ENCODE data around the gene USPL1.

The USPL1 gene

DNA sequence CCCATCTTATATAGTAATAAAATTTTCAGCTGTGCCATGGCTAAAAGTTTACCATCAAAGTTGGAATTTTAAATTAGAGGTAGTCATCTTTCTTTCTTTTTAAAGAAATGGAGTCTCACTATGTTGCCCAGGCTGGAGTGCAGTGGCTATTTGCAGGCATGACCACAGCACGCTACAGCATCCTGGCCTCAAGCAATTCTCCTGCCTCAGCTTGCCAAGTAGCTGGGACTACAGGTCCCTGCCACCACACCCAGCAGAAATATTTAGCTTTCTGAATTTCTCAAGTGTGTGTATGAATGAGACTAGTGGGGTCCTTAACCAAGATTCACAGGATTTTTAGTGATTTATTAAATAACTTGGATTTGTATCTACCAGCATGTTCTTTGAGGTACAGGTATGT is 30.5 kb upstream of the USPL1 start:
- TF ChIP-seq IKZF3 (tag by site-specific recombination; IDR thresholded peaks at IDR 0.05) = no peak
- TF ChIP-seq ZNF214 (tag by site-specific recombination; IDR thresholded peaks at IDR 0.05; ENCODE audit: borderline replicate concordance) = no peak
- TF ChIP-seq ZNF555 (tag by site-specific recombination; conservative IDR thresholded peaks at IDR 0.05) = no peak
- TF ChIP-seq, protein P1, sequence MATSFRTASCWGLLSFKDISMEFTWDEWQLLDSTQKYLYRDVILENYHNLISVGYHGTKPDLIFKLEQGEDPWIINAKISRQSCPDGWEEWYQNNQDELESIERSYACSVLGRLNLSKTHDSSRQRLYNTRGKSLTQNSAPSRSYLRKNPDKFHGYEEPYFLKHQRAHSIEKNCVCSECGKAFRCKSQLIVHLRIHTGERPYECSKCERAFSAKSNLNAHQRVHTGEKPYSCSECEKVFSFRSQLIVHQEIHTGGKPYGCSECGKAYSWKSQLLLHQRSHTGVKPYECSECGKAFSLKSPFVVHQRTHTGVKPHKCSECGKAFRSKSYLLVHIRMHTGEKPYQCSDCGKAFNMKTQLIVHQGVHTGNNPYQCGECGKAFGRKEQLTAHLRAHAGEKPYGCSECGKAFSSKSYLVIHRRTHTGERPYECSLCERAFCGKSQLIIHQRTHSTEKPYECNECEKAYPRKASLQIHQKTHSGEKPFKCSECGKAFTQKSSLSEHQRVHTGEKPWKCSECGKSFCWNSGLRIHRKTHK (tag by site-specific recombination; IDR thresholded peaks at IDR 0.05) = no peak
- TF ChIP-seq ZNF701 (tag by site-specific recombination; IDR thresholded peaks at IDR 0.05) = no peak
- no peak for TF ChIP-seq OVOL3 (tag by site-specific recombination; IDR thresholded peaks at IDR 0.05)
- TF ChIP-seq KLF8 (tag by site-specific recombination; IDR thresholded peaks at IDR 0.05) = no peak
- TF ChIP-seq ZNF239 (tag by site-specific recombination; IDR thresholded peaks at IDR 0.05) = no peak
- TF ChIP-seq ZNF530 (tag by site-specific recombination; IDR thresholded peaks at IDR 0.05; ENCODE audit: low read depth) = no peak
- TF ChIP-seq, protein P2, sequence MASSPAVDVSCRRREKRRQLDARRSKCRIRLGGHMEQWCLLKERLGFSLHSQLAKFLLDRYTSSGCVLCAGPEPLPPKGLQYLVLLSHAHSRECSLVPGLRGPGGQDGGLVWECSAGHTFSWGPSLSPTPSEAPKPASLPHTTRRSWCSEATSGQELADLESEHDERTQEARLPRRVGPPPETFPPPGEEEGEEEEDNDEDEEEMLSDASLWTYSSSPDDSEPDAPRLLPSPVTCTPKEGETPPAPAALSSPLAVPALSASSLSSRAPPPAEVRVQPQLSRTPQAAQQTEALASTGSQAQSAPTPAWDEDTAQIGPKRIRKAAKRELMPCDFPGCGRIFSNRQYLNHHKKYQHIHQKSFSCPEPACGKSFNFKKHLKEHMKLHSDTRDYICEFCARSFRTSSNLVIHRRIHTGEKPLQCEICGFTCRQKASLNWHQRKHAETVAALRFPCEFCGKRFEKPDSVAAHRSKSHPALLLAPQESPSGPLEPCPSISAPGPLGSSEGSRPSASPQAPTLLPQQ (tag by site-specific recombination; IDR thresholded peaks at IDR 0.05) = no peak
- POLR2A ChIA-PET = no interaction called here
- CTCF ChIA-PET = no interaction called here
- H3K4me3 ChIP-seq (ENCODE audit: low read depth, low read length) = no peak overlapping the region
- H3K4me1 ChIP-seq (ENCODE audit: control insufficient read depth, insufficient read depth, low read length) = no peaks in the 10 kb centered on the region
- H3K36me3 ChIP-seq (ENCODE audit: control insufficient read depth in 2 of 2, insufficient read depth in 1 of 2, low read length in 2 of 2) = no peaks in the 10 kb centered on the region
- H3K27ac ChIP-seq (ENCODE audit: extremely low read depth, low read depth, low read length) = no peak overlapping the region
- H3K9me3 ChIP-seq (ENCODE audit: control insufficient read depth, insufficient read depth, low read depth, low read length) = no peaks in the 10 kb centered on the region

DNA sequence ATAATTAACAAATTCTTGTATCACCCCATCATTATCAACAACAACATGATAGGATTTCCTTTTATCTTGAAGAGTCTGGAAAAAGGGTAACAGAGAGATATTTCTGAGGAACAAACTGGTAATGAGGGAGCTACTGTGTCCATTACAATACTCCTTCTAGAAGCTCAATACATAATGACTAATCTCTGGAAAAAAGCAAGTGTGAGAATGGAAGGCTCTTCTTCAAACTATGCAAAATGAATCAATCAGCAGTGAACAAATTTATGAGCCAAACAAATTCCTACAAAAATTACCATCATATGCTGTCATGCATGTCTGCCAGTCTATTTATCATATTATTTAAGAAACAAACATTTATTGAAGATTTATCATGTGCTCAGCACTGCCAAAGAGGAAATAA is 30.0 kb upstream of the USPL1 start:
- Histone ChIP-seq H3K36me3 (ENCODE audit: control insufficient read depth in 2 of 2, insufficient read depth in 1 of 2, low read length in 2 of 2) (no peaks in the 10 kb centered on the region), H3K27ac (ENCODE audit: extremely low read depth, low read depth, low read length) (no peak overlapping the region), H3K4me1 (ENCODE audit: control insufficient read depth, insufficient read depth, low read length) (no peaks in the 10 kb centered on the region), H3K4me3 (ENCODE audit: low read depth, low read length) (no peak overlapping the region), H3K9me3 (ENCODE audit: control insufficient read depth, insufficient read depth, low read depth, low read length) (no peaks in the 10 kb centered on the region)
- ChIA-PET POLR2A (no interaction called here), CTCF (no interaction called here)
- no peak for TF ChIP-seq ZFHX2 (tag by site-specific recombination; conservative IDR thresholded peaks at IDR 0.05)
- TF ChIP-seq ZNF623 (tag by site-specific recombination; IDR thresholded peaks at IDR 0.05) = no peak
- no peak for TF ChIP-seq YY1 (tag by site-specific recombination; IDR thresholded peaks at IDR 0.05)
- no peak for TF ChIP-seq ZNF501 (tag by site-specific recombination; IDR thresholded peaks at IDR 0.05)
- TF ChIP-seq HOXD13 (CRISPR knock-in tag; IDR thresholded peaks at IDR 0.05; ENCODE audit: borderline replicate concordance) = no peak
- TF ChIP-seq ZEB2 (tag by site-specific recombination; IDR thresholded peaks at IDR 0.05) = no peak
- TF ChIP-seq ZNF341 (tag by site-specific recombination; IDR thresholded peaks at IDR 0.05; ENCODE audit: low read depth) = no peak
- no peak for TF ChIP-seq ZNF558 (tag by site-specific recombination; IDR thresholded peaks at IDR 0.05)
- no peak for TF ChIP-seq ZNF266 (tag by site-specific recombination; IDR thresholded peaks at IDR 0.05; ENCODE audit: low read depth)
- TF ChIP-seq ZNF510 (tag by site-specific recombination; IDR thresholded peaks at IDR 0.05; ENCODE audit: insufficient replicate concordance) = no peak
- TF ChIP-seq ZNF423 (tag by site-specific recombination; IDR thresholded peaks at IDR 0.05) = no peak
- TF ChIP-seq, protein P3, sequence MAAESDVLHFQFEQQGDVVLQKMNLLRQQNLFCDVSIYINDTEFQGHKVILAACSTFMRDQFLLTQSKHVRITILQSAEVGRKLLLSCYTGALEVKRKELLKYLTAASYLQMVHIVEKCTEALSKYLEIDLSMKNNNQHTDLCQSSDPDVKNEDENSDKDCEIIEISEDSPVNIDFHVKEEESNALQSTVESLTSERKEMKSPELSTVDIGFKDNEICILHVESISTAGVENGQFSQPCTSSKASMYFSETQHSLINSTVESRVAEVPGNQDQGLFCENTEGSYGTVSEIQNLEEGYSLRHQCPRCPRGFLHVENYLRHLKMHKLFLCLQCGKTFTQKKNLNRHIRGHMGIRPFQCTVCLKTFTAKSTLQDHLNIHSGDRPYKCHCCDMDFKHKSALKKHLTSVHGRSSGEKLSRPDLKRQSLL (tag by site-specific recombination; IDR thresholded peaks at IDR 0.05) = no peak
- TF ChIP-seq ZNF792 (tag by site-specific recombination; IDR thresholded peaks at IDR 0.05) = no peak
- no peak for TF ChIP-seq OSR2 (tag by site-specific recombination; IDR thresholded peaks at IDR 0.05)
